Measurements from ENCODE around the gene SLCO4A1.

The SLCO4A1 gene

GRCh38 chr20:62653373-62653772 lies 11.1 kb downstream of the SLCO4A1 start:
- DNase-seq = no peak

GRCh38 chr20:62653951-62654685 lies 11.8 kb downstream of the SLCO4A1 start:
- no peak for DNase-seq

- no peak for DNase-seq
Measured at GRCh38 chr20:62655282-62656196, 13.2 kb downstream of the SLCO4A1 start.

- no peak for DNase-seq
Measured at GRCh38 chr20:62656197-62656918, 14.1 kb downstream of the SLCO4A1 start.

GRCh38 chr20:62656919-62657588 lies 14.8 kb downstream of the SLCO4A1 start:
- DNase-seq = no peak

- no peak for DNase-seq
Measured at GRCh38 chr20:62657589-62657942, 15.3 kb downstream of the SLCO4A1 start.

GRCh38 chr20:62657956-62658355 lies 15.7 kb downstream of the SLCO4A1 start:
- DNase-seq = no peak

- no peak for DNase-seq
Measured at GRCh38 chr20:62658593-62659178, 16.4 kb downstream of the SLCO4A1 start.

GRCh38 chr20:62659488-62660239 lies 17.4 kb downstream of the SLCO4A1 start:
- DNase-seq = no peak

- no peak for DNase-seq
Measured at GRCh38 chr20:62660240-62660615, 17.9 kb downstream of the SLCO4A1 start.

- no peak for DNase-seq
Measured at GRCh38 chr20:62660768-62661167, 18.5 kb downstream of the SLCO4A1 start.

- no peak for DNase-seq
Measured at GRCh38 chr20:62661647-62662046, 19.3 kb downstream of the SLCO4A1 start.

GRCh38 chr20:62662422-62662821 lies 20.1 kb downstream of the SLCO4A1 start:
- DNase-seq = no peak

GRCh38 chr20:62663145-62664018 lies 21.1 kb downstream of the SLCO4A1 start:
- DNase-seq = no peak

GRCh38 chr20:62664019-62664971 lies 22.0 kb downstream of the SLCO4A1 start:
- DNase-seq = no peak

- DNase-seq = no peak
Measured at GRCh38 chr20:62665153-62665754, 23.0 kb downstream of the SLCO4A1 start.

GRCh38 chr20:62665826-62666735 lies 23.8 kb downstream of the SLCO4A1 start:
- DNase-seq = no peak

All from stimulated activated CD4-positive, alpha-beta T cell treated with anti-CD3 and anti-CD28 coated beads, Interleukin-12 subunit alpha, Interleukin-12 subunit beta, amount 100 ng/mL, for 4 hours (primary cell).